ENCODE data around the gene IGSF9B.
A peak's percentile ranks its signal among the peaks of the same experiment; 100 is the strongest.
"Not testable (repeated sequence)": the region's sequence is repeated elsewhere in the genome, so short reads cannot be mapped to it uniquely, and the experiment has no call there.

IGSF9B gene

DNA sequence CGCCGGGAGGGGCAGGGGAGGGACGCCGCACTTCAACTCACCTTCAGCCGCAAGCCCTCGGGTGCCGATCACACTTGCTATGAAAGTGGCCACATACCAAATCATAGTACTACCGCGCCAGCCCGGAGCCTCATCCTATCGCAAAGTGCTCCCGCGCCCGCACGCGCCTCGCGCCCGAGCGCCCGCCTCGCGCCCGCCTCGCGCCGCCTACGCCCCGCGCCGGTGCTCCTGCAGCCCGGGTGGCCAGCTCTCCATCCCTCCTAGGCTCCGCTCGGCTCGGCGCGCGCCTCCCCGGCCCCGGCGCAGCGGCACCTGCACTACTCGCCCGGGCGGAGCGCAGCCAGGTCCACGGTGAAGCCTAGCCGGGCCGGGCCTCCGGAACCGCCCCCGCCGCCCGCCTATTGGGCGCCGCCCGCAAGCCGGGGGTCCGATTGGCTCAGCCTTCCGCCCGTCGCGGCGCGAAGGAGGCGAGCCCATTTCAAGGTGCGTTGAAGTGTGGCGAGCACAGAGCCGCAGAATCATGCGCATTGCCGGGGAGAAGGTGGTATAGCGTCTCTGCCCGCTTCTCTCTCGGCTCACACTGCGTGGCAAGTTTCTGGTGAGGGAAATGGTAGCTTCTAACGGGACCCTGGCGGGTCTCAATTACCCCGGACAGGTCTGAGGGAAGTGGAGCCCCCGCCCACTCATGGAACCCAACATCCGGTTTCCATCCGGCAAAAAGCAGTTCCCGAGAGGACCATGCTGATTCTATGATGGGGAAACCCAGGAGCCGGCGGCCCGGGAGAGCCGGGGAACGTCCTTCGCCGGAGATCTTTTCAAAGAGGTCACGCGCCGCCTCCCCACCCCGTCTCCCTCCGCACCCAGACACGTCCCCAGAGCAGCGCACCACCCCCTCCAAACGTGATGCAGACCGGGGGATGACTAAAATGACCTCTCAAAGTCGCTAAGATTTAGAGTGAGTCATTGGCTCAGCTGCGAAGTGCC, at the start of gene IGSF9B:
IGSF9B (minus strand) TSS at position 319 of the 984 bp plus-strand sequence; CDS start at position 105, 214 bp downstream.
- DNase-seq (ENCODE audit: low read depth in 3 of 3), result peak; percentile 82 to 90 (median 83)

DNA sequence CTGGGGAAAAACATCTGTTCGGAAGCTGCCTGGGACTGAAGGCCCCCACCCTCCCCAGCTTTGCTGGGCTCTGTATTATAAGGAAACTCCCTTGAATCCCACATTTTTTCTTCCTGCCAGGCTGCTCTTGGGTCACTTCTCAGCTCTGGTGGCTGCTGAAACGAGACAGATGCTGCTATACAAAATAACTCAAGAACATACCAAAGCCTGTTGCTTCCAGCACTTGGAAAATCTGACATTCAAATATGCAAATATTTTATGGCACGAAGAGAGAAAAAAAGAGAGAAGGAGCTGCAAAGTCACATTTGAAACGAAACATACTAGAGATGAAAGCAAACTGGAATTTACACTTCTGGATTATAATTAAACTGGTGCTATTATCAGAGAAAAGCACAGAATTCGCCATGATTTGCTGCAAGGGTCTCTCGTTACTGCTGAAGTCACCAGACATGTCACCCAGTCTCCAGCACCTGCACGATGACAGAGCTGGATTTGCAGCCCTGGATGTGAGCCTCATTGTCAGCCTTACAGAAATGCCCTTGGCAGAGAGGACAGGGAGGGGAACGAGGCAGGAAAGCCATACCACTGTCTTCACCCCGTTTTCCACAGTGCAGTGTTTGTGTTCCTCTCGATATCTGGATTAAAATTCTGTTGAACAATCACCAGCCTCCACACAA, 47.9 kb upstream of the IGSF9B start:
- DNase-seq (ENCODE audit: low read depth in 3 of 3), result no peak

- DNase-seq (ENCODE audit: low read depth in 3 of 3), result no peak
Observed at GRCh38 chr11:134003792-134004495, 47.2 kb upstream of the IGSF9B start.

- DNase-seq (ENCODE audit: low read depth in 3 of 3), result not testable (repeated sequence)
Observed at GRCh38 chr11:134002819-134003218, 46.1 kb upstream of the IGSF9B start.

DNA sequence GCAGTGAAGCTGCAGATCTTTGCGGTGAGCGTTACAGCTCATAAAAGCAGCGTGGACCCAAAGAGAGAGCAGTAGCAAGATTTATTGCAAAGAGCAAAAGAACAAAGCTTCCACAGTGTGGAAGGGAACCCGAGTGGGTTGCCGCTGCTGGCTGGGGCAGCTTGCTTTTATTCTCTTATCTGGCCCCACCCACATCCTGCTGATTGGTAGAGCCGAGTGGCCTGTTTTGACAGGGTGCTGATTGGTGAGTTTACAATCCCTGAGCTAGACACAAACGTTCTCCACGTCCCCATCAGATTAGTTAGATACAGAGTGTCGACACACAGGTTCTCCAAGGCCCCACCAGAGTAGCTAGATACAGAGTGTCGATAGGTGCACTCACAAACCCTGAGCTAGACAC, 45.6 kb upstream of the IGSF9B start:
- DNase-seq (ENCODE audit: low read depth in 3 of 3), result not testable (repeated sequence)

- DNase-seq (ENCODE audit: low read depth in 3 of 3), result no peak
Observed at GRCh38 chr11:134001596-134001995, 44.8 kb upstream of the IGSF9B start.

GRCh38 chr11:134001088-134001487, 44.3 kb upstream of the IGSF9B start:
- no peak for DNase-seq (ENCODE audit: low read depth in 3 of 3)

- DNase-seq (ENCODE audit: low read depth in 3 of 3), result no peak
Observed at GRCh38 chr11:133999355-133999754, 42.6 kb upstream of the IGSF9B start.

DNA sequence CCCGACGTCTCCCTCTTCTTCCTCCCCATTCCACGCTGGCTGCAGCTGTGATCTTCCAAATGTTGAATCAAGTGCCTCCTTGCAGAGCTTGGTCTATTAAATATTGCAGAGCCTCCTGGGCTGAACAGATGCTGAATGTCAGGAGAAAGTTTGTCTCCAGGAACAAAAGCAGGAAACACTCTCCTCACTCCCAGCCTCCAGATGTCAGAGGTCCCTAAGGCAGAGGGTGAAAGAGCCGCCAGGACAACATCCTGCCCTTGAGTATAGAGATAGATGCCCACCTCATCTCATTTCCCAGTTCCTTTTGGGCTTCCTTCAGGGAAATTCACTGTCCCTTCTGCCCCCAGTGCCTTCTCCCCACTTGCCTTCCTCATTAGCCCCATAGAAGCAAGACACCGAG, 40.8 kb upstream of the IGSF9B start:
- DNase-seq (ENCODE audit: low read depth in 3 of 3), result no peak

DNA sequence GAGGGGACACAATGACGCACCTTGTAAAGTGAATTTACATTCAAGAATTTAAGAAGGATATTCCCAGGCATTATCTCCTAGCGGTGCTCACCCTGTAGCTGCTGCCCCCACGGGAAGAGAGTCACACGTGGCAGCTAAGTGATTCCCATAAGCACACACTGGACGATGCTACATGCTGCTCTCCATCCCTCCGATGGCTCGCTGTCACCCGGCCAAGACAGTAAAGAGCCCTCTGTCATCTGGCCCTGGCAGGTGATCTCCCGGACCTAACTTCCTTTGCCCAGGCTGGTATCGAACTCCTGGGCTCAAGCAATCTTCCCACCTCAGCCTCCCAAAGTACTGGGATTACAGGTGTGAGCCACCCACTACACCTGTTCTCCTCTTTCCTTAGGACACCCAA, 39.9 kb upstream of the IGSF9B start:
- no peak for DNase-seq (ENCODE audit: low read depth in 3 of 3)

DNA sequence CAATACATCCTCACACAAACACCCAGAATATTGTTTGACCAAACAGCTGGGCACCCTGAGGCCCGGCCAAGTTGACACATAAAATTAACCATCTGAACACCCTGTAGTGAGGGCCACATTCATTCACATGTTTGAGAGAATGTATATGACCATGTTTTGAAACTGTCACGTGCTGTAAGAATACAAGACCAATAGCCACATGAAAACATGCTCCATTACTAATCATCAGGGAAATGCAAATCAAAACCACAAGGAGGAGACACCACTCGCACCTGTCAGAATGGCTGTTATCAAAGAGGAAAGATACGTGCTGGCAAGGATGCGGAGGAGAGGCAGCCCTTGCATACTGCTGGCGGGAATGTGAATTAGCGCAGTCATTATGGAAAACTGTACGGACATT, 38.3 kb upstream of the IGSF9B start:
- DNase-seq (ENCODE audit: low read depth in 3 of 3), result no peak

DNA sequence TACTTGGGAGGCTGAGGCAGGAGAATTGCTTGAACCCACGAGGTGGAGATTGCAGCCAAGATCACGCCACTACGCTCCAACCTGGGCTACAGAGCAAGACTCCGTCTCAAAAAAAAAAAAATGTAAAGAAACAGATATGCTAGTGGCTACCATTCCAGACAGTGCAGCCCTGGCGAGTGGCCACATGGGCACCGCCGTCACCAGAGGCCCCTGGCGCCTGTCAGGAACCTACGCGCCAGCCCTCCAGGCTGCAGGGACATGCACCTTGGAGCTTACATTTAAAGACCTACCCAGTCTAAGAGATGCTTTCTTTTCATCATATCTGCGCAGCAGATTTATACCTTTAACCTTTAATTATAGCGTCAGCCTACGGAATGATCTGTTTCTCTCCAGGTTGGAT, 37.2 kb upstream of the IGSF9B start:
- no peak for DNase-seq (ENCODE audit: low read depth in 3 of 3)

DNA sequence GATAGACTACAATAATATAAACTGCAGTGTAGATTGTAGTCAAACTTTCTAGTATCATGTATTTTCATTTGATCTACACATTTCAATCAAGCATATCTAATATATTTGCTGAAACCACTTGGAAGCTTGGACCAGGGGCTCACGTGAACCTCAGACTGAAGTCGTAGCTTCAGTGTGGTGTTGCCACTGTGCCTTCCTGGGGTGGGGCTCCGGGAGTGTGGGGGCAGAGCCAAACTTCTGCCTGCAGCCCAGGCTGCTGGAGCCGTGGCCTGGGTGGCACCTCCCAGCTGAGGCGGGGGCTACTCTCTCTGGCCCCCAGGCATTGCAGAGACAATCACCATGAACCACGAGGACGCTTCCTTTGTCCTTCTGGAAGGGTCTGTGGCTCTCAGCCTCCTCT, 36.3 kb upstream of the IGSF9B start:
- no peak for DNase-seq (ENCODE audit: low read depth in 3 of 3)

DNA sequence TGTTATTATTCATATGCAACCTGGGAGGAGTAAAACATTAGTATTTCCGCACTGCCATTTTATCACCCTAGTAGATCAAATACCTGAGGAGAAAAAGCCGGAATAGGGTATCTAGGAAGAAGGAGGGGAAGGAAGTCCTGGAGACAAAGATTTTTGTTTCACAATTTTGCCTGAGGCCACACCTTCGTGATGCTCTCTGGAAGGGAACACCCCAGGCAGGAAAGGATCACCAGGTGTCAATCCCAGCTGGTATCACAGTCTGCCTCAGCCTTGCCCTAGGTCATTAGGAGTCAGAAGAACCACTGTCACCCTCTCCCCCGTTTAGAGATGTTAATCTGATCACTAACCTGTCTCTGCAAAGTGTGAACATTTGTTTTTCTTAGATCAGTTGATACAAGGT, 35.4 kb upstream of the IGSF9B start:
- no peak for DNase-seq (ENCODE audit: low read depth in 3 of 3)

GRCh38 chr11:133991101-133991500, 34.3 kb upstream of the IGSF9B start:
- no peak for DNase-seq (ENCODE audit: low read depth in 3 of 3)

- no peak for DNase-seq (ENCODE audit: low read depth in 3 of 3)
Observed at GRCh38 chr11:133990501-133990900, 33.7 kb upstream of the IGSF9B start.

- no peak for DNase-seq (ENCODE audit: low read depth in 3 of 3)
Observed at GRCh38 chr11:133988686-133989410, 32.1 kb upstream of the IGSF9B start.

DNA sequence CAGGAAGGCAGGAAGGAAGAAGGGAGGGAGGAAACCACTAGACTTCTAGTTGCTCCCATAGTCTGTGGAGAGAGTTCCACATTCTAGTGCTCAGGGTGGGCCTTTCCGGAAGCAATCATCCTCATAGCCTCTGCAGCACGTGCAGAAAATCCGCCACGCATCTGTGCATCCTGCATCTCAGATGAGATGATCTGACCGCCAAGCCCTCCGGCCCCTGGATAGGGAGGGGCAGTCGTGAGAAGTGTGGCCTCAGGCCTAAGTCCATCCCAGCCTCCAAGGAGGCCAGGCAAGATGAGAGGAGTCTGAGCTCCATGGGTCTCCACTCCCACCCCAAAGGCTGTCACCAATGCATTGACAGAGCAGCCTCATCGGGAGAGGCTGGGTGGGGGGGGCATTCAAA, 30.4 kb upstream of the IGSF9B start:
- no peak for DNase-seq (ENCODE audit: low read depth in 3 of 3)

- DNase-seq (ENCODE audit: low read depth in 3 of 3), result no peak
Observed at GRCh38 chr11:133985981-133986944, 29.5 kb upstream of the IGSF9B start.

- no peak for DNase-seq (ENCODE audit: low read depth in 3 of 3)
Observed at GRCh38 chr11:133984828-133985227, 28.1 kb upstream of the IGSF9B start.

All from stimulated activated CD4-positive, alpha-beta T cell treated with anti-CD3 and anti-CD28 coated beads, TNF-alpha, amount 100 ng/mL, for 24 hours (primary cell).